Endodermal cell (in vitro differentiated cells): ENCODE data around the gene LIMK2. TPM values are rescaled to one million over a fixed set of nuclear protein-coding genes. Genes with fewer than 3 reads are reported as not detected.

Source experiments
- DNase-seq: peaks from one replicate; pipeline ENCODE4 v3.0.0-alpha.2; 2017
- H3K27ac ChIP-seq: 2 replicates; pipeline ENCODE4 v1.5.1; 2013; ENCODE audit warnings: mild to moderate bottlenecking, low read depth, low read length, moderate library complexity
- H3K27me3 ChIP-seq: 2 replicates; pipeline ENCODE4 v1.6.1; 2013; ENCODE audit warnings: mild to moderate bottlenecking, low read length, moderate library complexity; ENCODE audit not compliant: insufficient read depth, control insufficient read depth, poor library complexity, severe bottlenecking
- H3K36me3 ChIP-seq: 2 replicates; pipeline ENCODE4 v1.7.0; 2013; ENCODE audit warnings: mild to moderate bottlenecking, low read length, moderate library complexity; ENCODE audit not compliant: control insufficient read depth, insufficient read depth
- H3K4me1 ChIP-seq: one replicate; pipeline ENCODE4 v1.7.0; 2013; ENCODE audit warnings: low read length; ENCODE audit not compliant: control insufficient read depth, insufficient read depth
- H3K4me3 ChIP-seq: 2 replicates; pipeline ENCODE4 v1.5.1; 2013; ENCODE audit warnings: mild to moderate bottlenecking, low read length, moderate library complexity
- H3K9ac ChIP-seq: 2 replicates; pipeline ENCODE4 v1.6.1; 2013; ENCODE audit warnings: mild to moderate bottlenecking, low read length, moderate library complexity; ENCODE audit not compliant: poor library complexity, severe bottlenecking; ENCODE audit errors: extremely low read depth
- H3K9me3 ChIP-seq: 2 replicates; pipeline ENCODE4 v1.6.1; 2013; ENCODE audit warnings: mild to moderate bottlenecking, low read length, moderate library complexity; ENCODE audit not compliant: control insufficient read depth
- H3K27ac Mint-ChIP-seq: 2 replicates; pipeline ENCODE4 v1.8.0; 2020; ENCODE audit warnings: mixed read lengths
- H3K27me3 Mint-ChIP-seq: 2 replicates; pipeline ENCODE4 v1.8.0; 2021; ENCODE audit warnings: mild to moderate bottlenecking, mixed read lengths; ENCODE audit not compliant: insufficient read depth
- H3K36me3 Mint-ChIP-seq: 2 replicates; pipeline ENCODE4 v1.8.0; 2020; ENCODE audit warnings: low read depth, mixed read lengths
- H3K4me1 Mint-ChIP-seq: 2 replicates; pipeline ENCODE4 v1.8.0; 2020; ENCODE audit warnings: mixed read lengths
- H3K4me3 Mint-ChIP-seq: 2 replicates; pipeline ENCODE4 v1.8.0; 2020; ENCODE audit warnings: mild to moderate bottlenecking, moderate library complexity, mixed read lengths
- H3K9me3 Mint-ChIP-seq: 2 replicates; pipeline ENCODE4 v1.8.0; 2020; ENCODE audit warnings: mild to moderate bottlenecking, mixed read lengths
- WGBS, 2 experiments: methylation state at CpG; one replicate each; pipeline versions ENCODE4 v1.1.5 to v1.1.7; 2013; ENCODE audit warnings: missing lambda C conversion rate in 2 of 2, mixed read lengths in 1 of 2; ENCODE audit not compliant: insufficient coverage in 1 of 2, insufficient read length in 1 of 2; 5-methylcytosine and 5-hydroxymethylcytosine counted together
- total RNA-seq, 2 donors: library from RNA; stranded (reverse); fragmentation: NEBNext Ultra II Directional in 1 of 2; extraction: Animal tissue kit (Norgen Biotek cat#: 25700) in 1 of 2; gene quantifications; 2 replicates in 1 of 2; 3 replicates in 1 of 2; pipeline ENCODE4 v1.2.1, GENCODE V29; 2021
- TF ChIP-seq, protein P1 (sequence below): fragments of 200-600 bp; sonication (generic); conservative IDR thresholded peaks from 2 replicates; pipeline ENCODE4 v1.5.0; 2021; ENCODE audit warnings: antibody characterized with exemption, mild to moderate bottlenecking

LIMK2 gene
- total RNA-seq, 2 donors from 2014 or later, result 41.4 to 42.2 TPM

DNA sequence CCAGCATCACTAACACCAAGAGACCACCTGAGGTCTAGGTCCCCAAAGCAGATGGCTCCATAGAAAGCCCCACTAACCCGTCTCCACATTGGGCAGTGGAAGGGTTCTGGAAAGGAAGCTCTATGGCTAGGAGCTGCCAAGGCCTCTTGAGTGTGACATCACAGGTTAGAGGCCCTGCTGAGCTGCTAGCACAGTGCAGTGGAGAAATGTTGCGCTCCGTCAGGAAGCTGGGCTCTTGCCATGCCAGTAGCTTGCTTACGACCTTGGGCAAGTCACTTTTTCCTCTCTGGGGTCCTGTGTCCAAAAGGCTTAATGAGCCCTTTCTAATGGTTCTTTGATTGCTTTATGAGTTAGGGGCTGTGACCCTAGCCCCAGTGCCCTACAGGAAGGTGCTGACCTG, 69.6 kb downstream of the LIMK2 start:
- H3K9me3 ChIP-seq, result no peaks in the 10 kb centered on the region
- no peaks in the 10 kb centered on the region for H3K27me3 ChIP-seq
- TF ChIP-seq, protein P1, sequence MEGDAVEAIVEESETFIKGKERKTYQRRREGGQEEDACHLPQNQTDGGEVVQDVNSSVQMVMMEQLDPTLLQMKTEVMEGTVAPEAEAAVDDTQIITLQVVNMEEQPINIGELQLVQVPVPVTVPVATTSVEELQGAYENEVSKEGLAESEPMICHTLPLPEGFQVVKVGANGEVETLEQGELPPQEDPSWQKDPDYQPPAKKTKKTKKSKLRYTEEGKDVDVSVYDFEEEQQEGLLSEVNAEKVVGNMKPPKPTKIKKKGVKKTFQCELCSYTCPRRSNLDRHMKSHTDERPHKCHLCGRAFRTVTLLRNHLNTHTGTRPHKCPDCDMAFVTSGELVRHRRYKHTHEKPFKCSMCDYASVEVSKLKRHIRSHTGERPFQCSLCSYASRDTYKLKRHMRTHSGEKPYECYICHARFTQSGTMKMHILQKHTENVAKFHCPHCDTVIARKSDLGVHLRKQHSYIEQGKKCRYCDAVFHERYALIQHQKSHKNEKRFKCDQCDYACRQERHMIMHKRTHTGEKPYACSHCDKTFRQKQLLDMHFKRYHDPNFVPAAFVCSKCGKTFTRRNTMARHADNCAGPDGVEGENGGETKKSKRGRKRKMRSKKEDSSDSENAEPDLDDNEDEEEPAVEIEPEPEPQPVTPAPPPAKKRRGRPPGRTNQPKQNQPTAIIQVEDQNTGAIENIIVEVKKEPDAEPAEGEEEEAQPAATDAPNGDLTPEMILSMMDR, result no peak
- DNase-seq, result no peak
- peaks cover 19% of the 10 kb centered on the region for H3K36me3 Mint-ChIP-seq
- H3K27me3 Mint-ChIP-seq, result no peaks in the 10 kb centered on the region
- H3K36me3 ChIP-seq, result peaks cover 8% of the 10 kb centered on the region
- no peak overlapping the region for H3K4me3 ChIP-seq
- peaks cover 6% of the 10 kb centered on the region for H3K4me1 Mint-ChIP-seq
- no peak overlapping the region for H3K9ac ChIP-seq
- H3K4me3 Mint-ChIP-seq, result no peak overlapping the region
- no peak overlapping the region for H3K27ac ChIP-seq
- H3K27ac Mint-ChIP-seq, result no peak overlapping the region
- 86 to 88% methylated on average over 4 of the region's 4 CpGs for WGBS, 2 experiments
- H3K4me1 ChIP-seq, result no peaks in the 10 kb centered on the region
- no peaks in the 10 kb centered on the region for H3K9me3 Mint-ChIP-seq

- H3K9ac ChIP-seq, result no peak overlapping the region
- no peak overlapping the region for H3K4me3 ChIP-seq
- Mint-ChIP-seq H3K27ac (peak overlapping the region; percentile 4), H3K9me3 (no peaks in the 10 kb centered on the region), H3K4me1 (peaks cover 6% of the 10 kb centered on the region), H3K36me3 (peaks cover 11% of the 10 kb centered on the region), H3K27me3 (no peaks in the 10 kb centered on the region), H3K4me3 (no peak overlapping the region)
- H3K27ac ChIP-seq, result no peak overlapping the region
- peaks cover 8% of the 10 kb centered on the region for H3K36me3 ChIP-seq
- H3K4me1 ChIP-seq, result no peaks in the 10 kb centered on the region
- no peaks in the 10 kb centered on the region for H3K9me3 ChIP-seq
- H3K27me3 ChIP-seq, result no peaks in the 10 kb centered on the region
- WGBS, 2 experiments, result 88 to 96% methylated on average over 6 to 8 of the region's 8 CpGs
- TF ChIP-seq, protein P1, result no peak
- DNase-seq, result no peak
These were observed 70.8 kb downstream of the LIMK2 start for GRCh38 chr22:31282748-31283468.

- Mint-ChIP-seq H3K4me1 (peaks cover 6% of the 10 kb centered on the region), H3K27ac (no peak overlapping the region), H3K9me3 (no peaks in the 10 kb centered on the region), H3K27me3 (peaks cover 4% of the 10 kb centered on the region), H3K36me3 (no peaks in the 10 kb centered on the region), H3K4me3 (no peak overlapping the region)
- WGBS, 2 experiments, result 64 to 88% methylated on average over 1 to 3 of the region's 3 CpGs
- H3K4me3 ChIP-seq, result no peak overlapping the region
- H3K9ac ChIP-seq, result no peak overlapping the region
- H3K36me3 ChIP-seq, result no peaks in the 10 kb centered on the region
- TF ChIP-seq, protein P1, result no peak
- H3K4me1 ChIP-seq, result no peaks in the 10 kb centered on the region
- no peaks in the 10 kb centered on the region for H3K9me3 ChIP-seq
- peaks cover 12% of the 10 kb centered on the region for H3K27me3 ChIP-seq
- no peak for DNase-seq
- H3K27ac ChIP-seq, result peak overlapping the region; percentile 66
These were observed 72.4 kb downstream of the LIMK2 start for GRCh38 chr22:31284281-31285155.
